ENCODE results near the gene LCOR.

LCOR gene

GRCh38 chr10:96857301-96858012, 25.4 kb downstream of the LCOR start:
- Histone ChIP-seq H3K36me3 (ENCODE audit: control insufficient read depth, insufficient read depth, low read length) (peaks cover 45% of the 10 kb centered on the region), H3K4me3 (ENCODE audit: extremely low read depth, insufficient read depth, low read length, poor library complexity, severe bottlenecking) (no peak overlapping the region), H3K4me1 (ENCODE audit: control insufficient read depth, insufficient read depth, low read length, poor library complexity, severe bottlenecking) (no peaks in the 10 kb centered on the region), H3K27ac (ENCODE audit: low read depth, low read length, severe bottlenecking) (no peak overlapping the region), H3K9me3 (ENCODE audit: control insufficient read depth, low read length) (no peaks in the 10 kb centered on the region)
- 100% methylated on average over 3 of the region's 4 CpGs; no CpG with 5 or more reads in 1 of the 2 experiments for WGBS, 2 experiments (ENCODE audit: insufficient coverage in 2 of 2)

GRCh38 chr10:96858038-96858705, 26.1 kb downstream of the LCOR start:
- no peaks in the 10 kb centered on the region for H3K9me3 ChIP-seq (ENCODE audit: control insufficient read depth, low read length)
- no peaks in the 10 kb centered on the region for H3K4me1 ChIP-seq (ENCODE audit: control insufficient read depth, insufficient read depth, low read length, poor library complexity, severe bottlenecking)
- 80 to 100% methylated on average over 1 of the region's 2 CpGs for WGBS, 2 experiments (ENCODE audit: insufficient coverage in 2 of 2)
- peaks cover 44% of the 10 kb centered on the region for H3K36me3 ChIP-seq (ENCODE audit: control insufficient read depth, insufficient read depth, low read length)
- H3K27ac ChIP-seq (ENCODE audit: low read depth, low read length, severe bottlenecking) = no peak overlapping the region
- no peak overlapping the region for H3K4me3 ChIP-seq (ENCODE audit: extremely low read depth, insufficient read depth, low read length, poor library complexity, severe bottlenecking)

GRCh38 chr10:96858706-96859050, 26.6 kb downstream of the LCOR start:
- 90% methylated on average over 2 of the region's 2 CpGs; no CpG with 5 or more reads in 1 of the 2 experiments for WGBS, 2 experiments (ENCODE audit: insufficient coverage in 2 of 2)
- no peak overlapping the region for H3K27ac ChIP-seq (ENCODE audit: low read depth, low read length, severe bottlenecking)
- H3K9me3 ChIP-seq (ENCODE audit: control insufficient read depth, low read length) = no peaks in the 10 kb centered on the region

GRCh38 chr10:96860631-96861277, 28.7 kb downstream of the LCOR start:
- no peak overlapping the region for H3K27ac ChIP-seq (ENCODE audit: low read depth, low read length, severe bottlenecking)
- WGBS, 2 experiments (ENCODE audit: insufficient coverage in 2 of 2) = 98 to 100% methylated on average over 2 to 5 of the region's 5 CpGs
- H3K36me3 ChIP-seq (ENCODE audit: control insufficient read depth, insufficient read depth, low read length) = peaks cover 39% of the 10 kb centered on the region

More at GRCh38 chr10:96858706-96859050, 26.6 kb downstream of the LCOR start:
- Histone ChIP-seq H3K4me3 (ENCODE audit: extremely low read depth, insufficient read depth, low read length, poor library complexity, severe bottlenecking) (no peak overlapping the region), H3K36me3 (ENCODE audit: control insufficient read depth, insufficient read depth, low read length) (peaks cover 39% of the 10 kb centered on the region), H3K4me1 (ENCODE audit: control insufficient read depth, insufficient read depth, low read length, poor library complexity, severe bottlenecking) (no peaks in the 10 kb centered on the region)

GRCh38 chr10:96863922-96864543, 31.9 kb downstream of the LCOR start:
- no peaks in the 10 kb centered on the region for H3K9me3 ChIP-seq (ENCODE audit: control insufficient read depth, low read length)
- H3K4me1 ChIP-seq (ENCODE audit: control insufficient read depth, insufficient read depth, low read length, poor library complexity, severe bottlenecking) = peaks cover 7% of the 10 kb centered on the region
- H3K36me3 ChIP-seq (ENCODE audit: control insufficient read depth, insufficient read depth, low read length) = peaks cover 33% of the 10 kb centered on the region
- 88% methylated on average over 1 of the region's 3 CpGs; no CpG with 5 or more reads in 1 of the 2 experiments for WGBS, 2 experiments (ENCODE audit: insufficient coverage in 2 of 2)
- H3K27ac ChIP-seq (ENCODE audit: low read depth, low read length, severe bottlenecking) = peak overlapping the region; percentile 71
- H3K4me3 ChIP-seq (ENCODE audit: extremely low read depth, insufficient read depth, low read length, poor library complexity, severe bottlenecking) = no peak overlapping the region

More at GRCh38 chr10:96860631-96861277, 28.7 kb downstream of the LCOR start:
- no peaks in the 10 kb centered on the region for H3K9me3 ChIP-seq (ENCODE audit: control insufficient read depth, low read length)
- no peak overlapping the region for H3K4me3 ChIP-seq (ENCODE audit: extremely low read depth, insufficient read depth, low read length, poor library complexity, severe bottlenecking)
- H3K4me1 ChIP-seq (ENCODE audit: control insufficient read depth, insufficient read depth, low read length, poor library complexity, severe bottlenecking) = peaks cover 7% of the 10 kb centered on the region

GRCh38 chr10:96873086-96873485, 41.0 kb downstream of the LCOR start:
- Histone ChIP-seq H3K9me3 (ENCODE audit: control insufficient read depth, low read length) (no peaks in the 10 kb centered on the region), H3K27ac (ENCODE audit: low read depth, low read length, severe bottlenecking) (no peak overlapping the region), H3K4me3 (ENCODE audit: extremely low read depth, insufficient read depth, low read length, poor library complexity, severe bottlenecking) (no peak overlapping the region), H3K4me1 (ENCODE audit: control insufficient read depth, insufficient read depth, low read length, poor library complexity, severe bottlenecking) (no peaks in the 10 kb centered on the region), H3K36me3 (ENCODE audit: control insufficient read depth, insufficient read depth, low read length) (peaks cover 4% of the 10 kb centered on the region)

- 95 to 98% methylated on average over 4 to 5 of the region's 7 CpGs for WGBS, 2 experiments (ENCODE audit: insufficient coverage in 2 of 2)
- no peaks in the 10 kb centered on the region for H3K4me1 ChIP-seq (ENCODE audit: control insufficient read depth, insufficient read depth, low read length, poor library complexity, severe bottlenecking)
- H3K36me3 ChIP-seq (ENCODE audit: control insufficient read depth, insufficient read depth, low read length) = peaks cover 6% of the 10 kb centered on the region
- no peaks in the 10 kb centered on the region for H3K9me3 ChIP-seq (ENCODE audit: control insufficient read depth, low read length)
- no peak overlapping the region for H3K4me3 ChIP-seq (ENCODE audit: extremely low read depth, insufficient read depth, low read length, poor library complexity, severe bottlenecking)
- no peak overlapping the region for H3K27ac ChIP-seq (ENCODE audit: low read depth, low read length, severe bottlenecking)
Measured at GRCh38 chr10:96873756-96874467, 41.8 kb downstream of the LCOR start.

- whole genome bisulfite sequencing, 2 experiments (ENCODE audit: insufficient coverage in 2 of 2) = 90 to 100% methylated on average over 2 to 3 of the region's 3 CpGs
- Histone ChIP-seq H3K27ac (ENCODE audit: low read depth, low read length, severe bottlenecking) (no peak overlapping the region), H3K9me3 (ENCODE audit: control insufficient read depth, low read length) (no peaks in the 10 kb centered on the region), H3K36me3 (ENCODE audit: control insufficient read depth, insufficient read depth, low read length) (peaks cover 13% of the 10 kb centered on the region), H3K4me3 (ENCODE audit: extremely low read depth, insufficient read depth, low read length, poor library complexity, severe bottlenecking) (no peak overlapping the region), H3K4me1 (ENCODE audit: control insufficient read depth, insufficient read depth, low read length, poor library complexity, severe bottlenecking) (no peaks in the 10 kb centered on the region)
Measured at GRCh38 chr10:96878057-96878456, 46.0 kb downstream of the LCOR start.

GRCh38 chr10:96880575-96880974, 48.5 kb downstream of the LCOR start:
- Histone ChIP-seq H3K9me3 (ENCODE audit: control insufficient read depth, low read length) (no peaks in the 10 kb centered on the region), H3K4me3 (ENCODE audit: extremely low read depth, insufficient read depth, low read length, poor library complexity, severe bottlenecking) (no peak overlapping the region), H3K4me1 (ENCODE audit: control insufficient read depth, insufficient read depth, low read length, poor library complexity, severe bottlenecking) (no peaks in the 10 kb centered on the region), H3K27ac (ENCODE audit: low read depth, low read length, severe bottlenecking) (no peak overlapping the region), H3K36me3 (ENCODE audit: control insufficient read depth, insufficient read depth, low read length) (peaks cover 18% of the 10 kb centered on the region)
- WGBS, 2 experiments (ENCODE audit: insufficient coverage in 2 of 2) = no CpG with 5 or more reads among the region's 2 CpGs

- Histone ChIP-seq H3K4me1 (ENCODE audit: control insufficient read depth, insufficient read depth, low read length, poor library complexity, severe bottlenecking) (no peaks in the 10 kb centered on the region), H3K4me3 (ENCODE audit: extremely low read depth, insufficient read depth, low read length, poor library complexity, severe bottlenecking) (no peak overlapping the region), H3K36me3 (ENCODE audit: control insufficient read depth, insufficient read depth, low read length) (peaks cover 27% of the 10 kb centered on the region), H3K9me3 (ENCODE audit: control insufficient read depth, low read length) (no peaks in the 10 kb centered on the region), H3K27ac (ENCODE audit: low read depth, low read length, severe bottlenecking) (no peak overlapping the region)
- WGBS, 2 experiments (ENCODE audit: insufficient coverage in 2 of 2) = 91% methylated on average over 7 to 8 of the region's 12 CpGs
Measured at GRCh38 chr10:96889415-96890171, 57.5 kb downstream of the LCOR start.

Measured in mesodermal cell (in vitro differentiated cells).